ENCODE data around the gene CACHD1. TPM values are rescaled to one million over a fixed set of nuclear protein-coding genes. Genes with fewer than 3 reads are reported as not detected.

The CACHD1 gene
- total and polyA plus RNA-seq, 2 of the 4 experiments (the other 2 are of a cell fraction): 2.9 to 5.9 TPM

DNA sequence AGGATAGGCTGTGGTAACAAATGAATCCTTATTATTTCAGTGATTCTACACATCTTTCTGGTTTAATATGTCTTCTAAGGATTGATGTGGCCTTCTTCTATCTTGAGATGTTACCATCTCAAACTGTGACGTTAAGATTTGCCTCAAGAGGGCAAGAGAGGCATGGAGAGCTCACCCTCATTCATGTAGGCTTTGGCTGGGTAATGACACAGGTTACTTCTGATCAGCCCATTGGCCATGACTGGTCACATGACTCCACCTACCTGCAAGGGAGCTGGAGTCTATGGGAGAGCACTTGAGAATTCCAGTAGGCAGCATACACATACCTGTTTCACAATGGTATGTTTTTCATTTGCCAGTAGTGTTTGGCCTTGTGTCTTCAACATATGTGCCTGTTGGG is 30.0 kb downstream of the CACHD1 start:
- no peak overlapping the region for H4K8ac ChIP-seq (ENCODE audit: low read depth in 2 of 2, low read length in 2 of 2)
- no peaks in the 10 kb centered on the region for H3K27me3 ChIP-seq (ENCODE audit: control insufficient read depth, insufficient read depth, low read length)
- in situ Hi-C loops (cut with MboI; ENCODE audit: low sequenced_read_pairs) (no loop called here), dilution Hi-C loops (cut with HindIII; ENCODE audit: low sequenced_read_pairs, unreplicated experiment) (no loop called here), intact Hi-C loops (cut with micrococcal nuclease) (no loop called here)
- H3K4me2 ChIP-seq (ENCODE audit: low read depth, low read length): no peak overlapping the region
- ATAC-seq (ENCODE audit: low read depth) (no peak), DNase-seq (no peak)
- no peak overlapping the region for H3K23ac ChIP-seq (ENCODE audit: low read depth, low read length)
- TF ChIP-seq, protein P1, sequence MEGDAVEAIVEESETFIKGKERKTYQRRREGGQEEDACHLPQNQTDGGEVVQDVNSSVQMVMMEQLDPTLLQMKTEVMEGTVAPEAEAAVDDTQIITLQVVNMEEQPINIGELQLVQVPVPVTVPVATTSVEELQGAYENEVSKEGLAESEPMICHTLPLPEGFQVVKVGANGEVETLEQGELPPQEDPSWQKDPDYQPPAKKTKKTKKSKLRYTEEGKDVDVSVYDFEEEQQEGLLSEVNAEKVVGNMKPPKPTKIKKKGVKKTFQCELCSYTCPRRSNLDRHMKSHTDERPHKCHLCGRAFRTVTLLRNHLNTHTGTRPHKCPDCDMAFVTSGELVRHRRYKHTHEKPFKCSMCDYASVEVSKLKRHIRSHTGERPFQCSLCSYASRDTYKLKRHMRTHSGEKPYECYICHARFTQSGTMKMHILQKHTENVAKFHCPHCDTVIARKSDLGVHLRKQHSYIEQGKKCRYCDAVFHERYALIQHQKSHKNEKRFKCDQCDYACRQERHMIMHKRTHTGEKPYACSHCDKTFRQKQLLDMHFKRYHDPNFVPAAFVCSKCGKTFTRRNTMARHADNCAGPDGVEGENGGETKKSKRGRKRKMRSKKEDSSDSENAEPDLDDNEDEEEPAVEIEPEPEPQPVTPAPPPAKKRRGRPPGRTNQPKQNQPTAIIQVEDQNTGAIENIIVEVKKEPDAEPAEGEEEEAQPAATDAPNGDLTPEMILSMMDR (conservative IDR thresholded peaks at IDR 0.05; ENCODE audit: low read depth, low read length): no peak
- TF ChIP-seq ELK1 (IDR thresholded peaks at IDR 0.05; ENCODE audit: borderline replicate concordance, low read depth, low read length) (no peak), MAZ (IDR thresholded peaks at IDR 0.05; ENCODE audit: borderline replicate concordance, low read depth, low read length) (no peak), USF2 (IDR thresholded peaks at IDR 0.05; ENCODE audit: low read depth, low read length) (no peak), CHD1 (IDR thresholded peaks at IDR 0.05; ENCODE audit: low read depth, low read length) (no peak), MAFK (IDR thresholded peaks at IDR 0.05; ENCODE audit: low read depth, low read length) (no peak), POLR2A (IDR thresholded peaks at IDR 0.05; ENCODE audit: low read depth, low read length) (no peak), MXI1 (IDR thresholded peaks at IDR 0.05; ENCODE audit: borderline replicate concordance, low read depth, low read length) (no peak), BHLHE40 (IDR thresholded peaks at IDR 0.05; ENCODE audit: low read depth, low read length) (no peak), NFE2L2 (IDR thresholded peaks at IDR 0.05; ENCODE audit: low read depth, low read length) (no peak), FOS (IDR thresholded peaks at IDR 0.05; ENCODE audit: low read depth, low read length) (no peak), CEBPB (IDR thresholded peaks at IDR 0.05; ENCODE audit: low read depth, low read length) (no peak), RAD21 (IDR thresholded peaks at IDR 0.05; ENCODE audit: low read length) (no peak), SMC3 (IDR thresholded peaks at IDR 0.05; ENCODE audit: low read depth, low read length) (no peak), RFX5 (IDR thresholded peaks at IDR 0.05; ENCODE audit: low read depth, low read length) (no peak), RCOR1 (IDR thresholded peaks at IDR 0.05; ENCODE audit: insufficient replicate concordance, low read length) (no peak)
- H3K9me3 ChIP-seq (ENCODE audit: control insufficient read depth, insufficient read depth, low read length): no peaks in the 10 kb centered on the region
- no peak overlapping the region for H2AK5ac ChIP-seq (ENCODE audit: low read depth, low read length)
- no peak overlapping the region for H3K4ac ChIP-seq (ENCODE audit: low read depth, low read length)
- H3K14ac ChIP-seq (replicated peaks; ENCODE audit: low read depth, low read length): no peak overlapping the region
- H2BK15ac ChIP-seq (ENCODE audit: low read depth, low read length): no peak overlapping the region
- no peak overlapping the region for H3K56ac ChIP-seq (ENCODE audit: extremely low read depth, insufficient read depth, low read length)
- H3K4me1 ChIP-seq (ENCODE audit: control insufficient read depth, insufficient read depth, low read length): no peaks in the 10 kb centered on the region
- H3K27ac ChIP-seq (ENCODE audit: insufficient read depth, low read length): no peak overlapping the region
- no peaks in the 10 kb centered on the region for H3K9me1 ChIP-seq (ENCODE audit: insufficient read depth, low read length)
- H3K18ac ChIP-seq (ENCODE audit: low read depth, low read length): no peak overlapping the region
- no peak overlapping the region for H4K5ac ChIP-seq (ENCODE audit: low read depth, low read length)
- no CpG with 5 or more reads among the region's 1 CpG for WGBS, 2 experiments (ENCODE audit: extremely low coverage in 2 of 2, insufficient read length in 1 of 2)
- no peaks in the 10 kb centered on the region for H3K36me3 ChIP-seq (ENCODE audit: control insufficient read depth, insufficient read depth, low read length)
- H4K20me1 ChIP-seq (ENCODE audit: insufficient read depth, low read length): no peaks in the 10 kb centered on the region
- H2BK120ac ChIP-seq (ENCODE audit: low read depth, low read length): no peak overlapping the region
- no peaks in the 10 kb centered on the region for H3K79me1 ChIP-seq (ENCODE audit: low read depth in 1 of 2, low read length in 2 of 2)
- no peak overlapping the region for H2BK20ac ChIP-seq (ENCODE audit: low read depth, low read length)
- H4K91ac ChIP-seq (ENCODE audit: insufficient read depth, low read depth, low read length): no peak overlapping the region
- no peak overlapping the region for H2BK5ac ChIP-seq (ENCODE audit: low read depth, low read length, poor library complexity, severe bottlenecking)
- H2AK9ac ChIP-seq (replicated peaks; ENCODE audit: low read depth, low read length, poor library complexity): no peak overlapping the region
- H2AFZ ChIP-seq (replicated peaks; ENCODE audit: low read length, poor library complexity): no peak overlapping the region
- ChIA-PET CTCF (interaction anchor here (1.2 kb wide), 1 partner anchor 11 kb away, joined by 3 read pairs; no protein-coding TSS in a partner anchor), POLR2A (ENCODE audit: unreplicated experiment) (no interaction called here)
- no peak overlapping the region for H3K9ac ChIP-seq (ENCODE audit: low read depth, low read length)
- H3K4me3 ChIP-seq (ENCODE audit: insufficient read depth, low read depth, low read length): no peak overlapping the region
- BruUV-seq (replicated peaks): no TSS peak
